T1000 (cell line): ENCODE results near the gene PPP2R5C.
"Not testable (repeated sequence)": the region's sequence is repeated elsewhere in the genome, so short reads cannot be mapped to it uniquely, and the experiment has no call there.

ENCODE experiments used
- DNase-seq: peaks from one replicate; lab custom pipeline; 2025; ENCODE audit warnings: mixed read lengths; lab: John Stamatoyannopoulos, UW

Gene PPP2R5C

DNA sequence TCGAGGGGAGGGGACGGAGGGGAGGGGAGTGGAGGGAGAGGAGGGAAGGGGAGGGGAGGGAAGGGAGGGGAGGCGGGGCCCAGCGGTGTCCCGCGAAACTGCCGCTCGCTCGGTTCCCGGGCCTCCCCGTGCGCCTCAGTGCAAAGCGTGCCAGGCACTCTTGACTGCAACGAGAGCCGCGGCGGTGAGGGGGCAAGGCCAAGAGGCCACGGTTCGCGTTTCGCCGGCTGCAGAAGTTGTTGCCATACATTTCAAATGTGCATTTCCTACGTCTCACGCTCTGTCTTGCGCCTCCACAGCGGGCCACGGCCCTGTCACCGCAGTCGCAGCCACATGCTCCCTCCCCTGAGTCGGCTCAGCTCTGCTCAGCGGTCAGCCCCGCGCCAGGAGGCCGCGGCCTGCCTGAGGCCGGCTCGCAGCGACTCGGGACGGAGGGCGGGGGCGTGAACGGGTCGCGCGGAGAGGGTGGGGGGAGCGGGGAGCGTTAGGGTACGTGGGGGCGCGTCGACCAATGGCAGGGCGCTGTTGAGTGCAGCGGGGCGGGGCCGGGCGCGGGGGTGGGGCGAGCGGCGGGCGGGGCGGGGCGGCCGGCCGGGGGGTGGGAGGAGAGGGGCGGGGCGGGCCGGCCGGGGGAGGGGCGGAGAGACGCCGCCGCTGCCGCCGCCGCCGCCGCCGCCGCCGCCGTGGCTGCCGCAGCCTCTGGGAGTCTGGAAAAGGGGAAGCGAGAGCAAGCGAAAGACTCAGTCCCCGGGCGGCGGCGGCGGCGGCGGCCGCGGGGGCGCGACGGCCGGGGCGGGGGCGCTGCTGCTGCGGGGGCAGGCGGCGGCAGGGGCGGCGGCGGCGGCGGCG, at the start of gene PPP2R5C:
TSS of gene PPP2R5C (plus strand) at position 678 of the 849 bp plus-strand sequence. CDS start 185 bp downstream, outside the sequence.
- peak; percentile 67 for DNase-seq

DNA sequence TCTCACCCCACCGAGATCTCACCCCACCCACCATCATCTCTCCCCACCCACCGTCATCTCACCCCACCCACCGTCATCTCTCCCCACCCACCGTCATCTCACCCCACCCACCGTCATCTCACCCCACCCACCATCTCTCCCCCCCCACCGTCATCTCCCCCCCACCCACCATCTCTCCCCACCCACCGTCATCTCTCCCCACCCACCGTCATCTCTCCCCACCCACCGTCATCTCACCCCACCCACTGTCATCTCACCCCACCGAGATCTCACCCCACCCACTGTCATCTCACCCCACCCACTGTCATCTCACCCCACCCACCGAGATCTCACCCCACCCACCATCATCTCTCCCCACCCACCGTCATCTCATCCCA, 49.7 kb upstream of the PPP2R5C start:
- DNase-seq = not testable (repeated sequence)

DNA sequence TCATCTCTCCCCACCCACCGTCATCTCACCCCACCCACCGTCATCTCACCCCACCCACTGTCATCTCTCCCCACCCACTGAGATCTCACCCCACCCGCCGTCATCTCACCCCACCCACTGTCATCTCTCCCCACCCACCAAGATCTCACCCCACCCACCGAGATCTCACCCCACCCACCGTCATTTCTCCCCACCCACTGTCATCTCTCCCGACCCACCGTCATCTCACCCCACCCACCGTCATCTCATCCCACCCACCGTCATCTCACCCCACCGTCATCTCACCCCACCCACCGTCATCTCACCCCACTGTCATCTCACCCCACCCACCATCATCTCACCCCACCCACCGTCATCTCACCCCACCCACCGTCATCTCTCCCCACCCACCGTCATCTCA, 49.2 kb upstream of the PPP2R5C start:
- not testable (repeated sequence) for DNase-seq

DNA sequence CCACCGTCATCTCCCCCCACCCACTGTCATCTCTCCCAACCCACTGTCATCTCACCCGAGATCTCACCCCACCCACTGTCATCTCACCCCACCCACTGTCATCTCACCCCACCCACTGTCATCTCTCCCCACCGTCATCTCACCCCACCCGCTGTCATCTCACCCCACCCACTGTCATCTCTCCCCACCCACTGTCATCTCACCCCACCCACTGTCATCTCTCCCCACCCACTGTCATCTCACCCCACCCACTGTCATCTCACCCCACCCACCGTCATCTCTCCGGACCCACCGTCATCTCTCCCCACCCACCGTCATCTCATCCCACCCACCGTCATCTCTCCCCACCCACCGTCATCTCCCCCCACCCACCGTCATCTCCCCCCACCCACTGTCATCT, 48.4 kb upstream of the PPP2R5C start:
- DNase-seq = not testable (repeated sequence)

DNA sequence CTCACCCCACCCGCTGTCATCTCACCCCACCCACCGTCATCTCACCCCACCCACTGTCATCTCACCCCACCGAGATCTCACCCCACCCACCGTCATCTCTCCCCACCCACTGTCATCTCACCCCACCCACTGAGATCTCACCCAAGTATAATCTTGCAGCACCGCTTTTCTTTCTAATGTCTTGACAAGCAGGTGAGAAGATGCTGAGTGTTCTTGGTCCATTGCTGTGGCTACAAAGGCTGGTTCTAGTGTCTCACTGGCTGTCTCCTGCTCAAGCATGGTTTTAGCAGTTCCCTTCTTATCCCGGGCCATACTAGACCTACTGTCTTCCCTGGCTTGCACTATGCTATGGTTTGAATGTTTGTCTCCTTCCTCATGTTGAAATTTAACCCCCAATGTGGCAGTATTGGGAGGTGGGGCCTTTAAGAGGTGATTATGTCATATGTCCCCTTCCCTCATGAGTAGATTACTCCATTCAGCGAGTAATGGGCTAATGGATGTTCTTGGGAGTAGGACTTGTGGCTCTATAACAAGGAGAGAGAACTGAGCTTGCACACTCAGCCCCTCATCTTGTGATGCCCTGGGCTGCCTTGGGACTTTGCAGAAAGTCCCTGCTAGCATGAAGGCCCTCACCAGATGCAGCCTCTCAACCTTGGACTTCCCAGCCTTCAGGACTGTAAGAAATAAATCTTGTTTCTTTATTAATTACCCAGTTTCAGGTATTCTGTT, 47.7 kb upstream of the PPP2R5C start:
- DNase-seq = no peak

DNA sequence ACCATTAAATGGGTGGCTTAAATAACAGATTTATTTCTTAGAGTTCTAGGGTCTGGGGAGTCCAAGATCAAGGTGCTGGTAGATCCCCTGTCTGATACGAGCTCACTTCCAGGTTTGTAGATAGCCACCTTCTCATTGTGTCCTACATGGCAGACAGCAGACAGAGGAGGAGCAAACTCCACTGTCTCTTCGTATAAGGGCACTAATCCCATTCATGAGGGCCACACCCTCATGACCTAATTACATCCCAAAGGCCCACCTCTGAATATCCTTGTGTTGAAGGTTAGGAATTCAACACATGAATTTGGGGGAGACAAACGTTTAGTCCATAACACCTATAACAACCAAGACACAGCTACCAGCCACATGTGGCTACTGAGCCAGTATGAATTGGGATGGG, 47.1 kb upstream of the PPP2R5C start:
- no peak for DNase-seq

DNA sequence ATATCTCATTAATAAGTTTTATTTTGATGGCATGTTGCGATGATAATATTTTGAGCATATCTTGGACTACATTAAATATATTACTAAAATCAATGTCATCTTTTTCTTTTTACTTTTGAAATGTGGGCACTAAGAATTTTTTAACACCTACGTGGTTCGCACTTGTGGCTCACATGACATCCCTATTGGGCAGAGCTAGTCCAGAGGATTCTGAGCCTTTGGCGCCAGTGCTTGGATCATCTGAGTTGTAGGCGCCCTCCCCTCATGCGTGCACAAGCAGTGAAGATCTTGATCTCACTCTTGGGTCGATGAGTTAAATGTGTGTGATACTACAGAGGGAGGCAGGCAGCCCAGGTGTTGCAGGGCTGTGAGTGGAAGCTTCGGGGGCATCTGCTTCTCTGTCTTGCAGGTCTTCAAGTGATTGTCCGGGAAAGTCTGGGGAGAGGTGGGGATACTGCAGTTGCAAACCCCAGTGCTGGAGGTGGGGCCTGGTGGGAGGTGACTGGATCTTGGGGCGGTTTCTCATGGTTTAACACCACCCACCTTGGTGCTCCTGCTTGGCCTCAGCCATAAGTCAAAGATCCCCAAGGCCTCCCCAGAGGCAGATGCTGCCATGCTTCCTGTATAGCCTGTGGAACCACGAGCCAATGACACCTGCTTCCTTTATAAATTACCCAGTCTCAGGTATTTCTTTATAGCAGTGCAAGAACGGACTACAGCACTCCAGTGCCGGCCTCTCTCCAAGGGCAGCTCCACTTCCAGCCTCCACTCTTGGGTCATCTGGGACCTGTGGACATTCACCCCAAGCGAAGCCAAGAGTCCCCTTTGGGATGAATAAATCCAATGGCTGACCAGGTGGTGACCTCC, 46.1 kb upstream of the PPP2R5C start:
- no peak for DNase-seq

DNA sequence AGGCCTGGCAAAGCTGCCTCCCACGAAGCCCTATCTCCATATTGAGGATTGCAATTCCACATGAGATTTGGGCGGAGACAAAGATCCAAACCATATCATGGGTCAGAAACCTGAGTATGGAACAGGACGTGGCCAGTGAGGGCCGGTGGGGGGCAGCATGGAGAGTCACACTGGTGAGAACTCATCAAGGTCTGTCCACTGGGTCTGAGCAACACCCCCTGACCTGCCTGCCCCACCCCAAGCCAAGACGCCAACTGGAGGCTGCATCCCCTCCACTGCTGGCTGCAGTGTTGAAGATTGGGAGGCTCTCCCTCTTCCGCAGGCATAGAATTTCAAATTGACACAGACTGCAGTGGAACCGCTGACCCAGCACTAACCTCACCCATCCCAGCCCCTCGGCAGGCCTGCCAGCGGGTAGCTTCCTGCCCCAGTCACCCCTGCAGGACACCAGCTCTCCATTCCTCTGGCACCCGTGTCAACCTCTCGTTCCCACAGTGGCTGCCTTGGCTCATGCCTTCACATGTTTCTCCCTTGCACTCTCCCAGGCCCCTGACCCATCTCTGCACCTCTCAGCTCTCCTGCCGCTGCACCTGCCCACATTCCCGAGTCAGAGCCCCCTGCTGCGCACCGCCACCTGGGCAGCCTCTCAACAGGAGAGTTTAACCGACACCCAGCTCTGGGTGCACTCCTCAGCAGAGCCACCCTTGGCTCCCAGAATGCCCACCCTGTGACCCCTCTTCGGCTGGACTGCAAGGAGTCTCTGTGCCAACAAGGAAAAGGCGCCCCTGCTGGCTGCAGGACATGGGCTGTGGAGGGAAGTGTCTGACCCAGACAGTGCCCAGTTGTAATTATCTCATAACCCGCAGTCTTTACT, 45.2 kb upstream of the PPP2R5C start:
- DNase-seq = no peak

DNA sequence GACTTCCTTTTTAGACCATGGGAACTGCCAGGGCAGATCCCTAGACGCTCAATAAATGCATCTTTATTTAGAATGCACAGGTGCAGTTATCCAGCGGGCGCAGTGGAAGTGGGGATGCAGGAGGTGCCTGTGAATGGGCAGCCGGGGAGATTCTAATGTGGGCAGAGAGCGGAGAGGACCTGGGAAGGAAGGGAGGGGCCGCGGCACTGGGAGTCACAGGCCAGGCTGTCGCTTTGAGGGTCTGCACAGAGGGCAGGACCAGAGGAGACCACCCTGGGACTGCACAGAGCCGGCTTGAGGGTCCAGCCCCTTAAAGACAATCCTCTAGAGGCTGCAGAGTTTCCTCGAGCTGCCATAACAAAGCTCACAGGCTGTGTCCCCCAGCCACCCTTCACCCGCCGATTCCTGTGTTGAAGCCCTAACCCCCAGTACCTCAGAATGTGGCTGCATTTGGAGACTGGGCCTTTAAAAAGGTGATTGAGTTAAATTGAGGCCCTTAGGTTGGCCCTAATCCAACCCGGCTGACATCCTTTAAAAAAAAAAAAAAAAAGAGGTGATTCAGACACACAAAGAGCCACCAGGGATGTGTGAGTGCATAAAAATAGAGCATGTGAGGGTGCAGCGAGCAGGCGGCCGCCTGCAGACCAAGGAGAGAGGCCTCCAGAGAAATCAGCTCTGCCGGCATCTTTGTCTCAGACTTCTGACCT, 44.4 kb upstream of the PPP2R5C start:
- no peak for DNase-seq

DNA sequence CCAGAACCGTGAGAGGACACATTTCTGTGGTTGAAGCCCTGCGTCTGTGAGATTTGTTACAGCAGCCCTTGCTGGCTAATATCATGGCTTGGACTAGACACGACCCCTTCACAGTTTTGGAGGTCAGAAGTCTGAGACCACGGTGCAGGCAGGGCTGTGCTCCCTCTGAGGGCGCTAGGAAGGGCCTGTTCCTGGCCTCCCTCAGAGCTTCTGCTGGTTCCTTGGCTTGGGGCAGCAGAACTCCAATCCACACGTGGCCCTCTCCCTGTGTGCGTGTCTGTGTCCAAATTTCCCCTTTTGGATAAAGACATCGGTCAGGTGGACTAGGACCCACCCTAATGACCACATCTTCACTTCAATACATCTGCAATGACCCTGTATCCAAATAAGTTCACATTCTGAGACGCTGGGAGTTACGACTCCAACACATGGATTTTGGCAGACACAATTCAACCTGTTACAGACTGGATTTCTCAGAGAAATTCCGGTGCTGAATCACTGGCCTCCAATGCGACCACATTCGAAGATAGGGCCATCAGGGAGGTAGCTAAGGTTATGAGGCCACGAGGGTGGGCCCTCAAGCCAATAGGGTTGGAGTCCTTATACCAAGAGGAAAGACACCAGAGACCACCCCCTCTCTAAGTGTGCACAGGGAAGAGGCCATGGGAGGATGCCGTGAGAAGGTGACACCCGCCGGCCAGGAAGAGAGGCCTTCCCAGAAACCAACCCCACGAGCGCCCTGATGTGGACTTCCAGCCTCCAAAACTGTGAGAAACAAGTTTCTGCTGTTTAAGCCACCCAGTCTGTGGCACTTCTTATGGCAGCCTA, 43.6 kb upstream of the PPP2R5C start:
- no peak for DNase-seq

DNA sequence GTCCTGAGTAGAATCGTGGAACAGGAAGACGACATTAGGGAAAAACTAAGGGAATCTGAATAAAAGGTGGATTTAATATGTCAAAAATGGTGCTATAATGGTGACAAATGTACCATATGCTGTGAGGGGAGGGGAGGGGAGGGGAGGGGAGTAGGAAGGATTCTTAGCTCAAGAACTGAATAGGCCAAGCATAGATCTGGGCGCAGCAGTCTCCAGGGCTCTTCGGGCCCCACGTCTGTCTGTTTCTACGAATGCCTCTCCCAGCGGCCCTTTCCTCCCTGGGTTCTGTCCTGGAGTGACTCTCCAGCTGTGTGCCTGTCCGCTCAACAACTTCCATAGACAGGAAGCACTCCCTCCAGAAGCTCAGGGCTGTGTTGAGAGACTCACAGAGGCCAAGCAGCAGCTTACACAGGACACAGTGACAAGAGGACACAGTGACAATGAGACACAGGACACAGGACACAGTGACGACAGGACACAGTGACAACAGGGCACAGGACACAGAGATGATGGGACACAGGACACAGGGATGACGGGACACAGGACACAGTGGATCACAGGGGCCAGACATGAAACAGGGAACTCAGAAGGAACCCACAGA, 42.4 kb upstream of the PPP2R5C start:
- no peak for DNase-seq

DNA sequence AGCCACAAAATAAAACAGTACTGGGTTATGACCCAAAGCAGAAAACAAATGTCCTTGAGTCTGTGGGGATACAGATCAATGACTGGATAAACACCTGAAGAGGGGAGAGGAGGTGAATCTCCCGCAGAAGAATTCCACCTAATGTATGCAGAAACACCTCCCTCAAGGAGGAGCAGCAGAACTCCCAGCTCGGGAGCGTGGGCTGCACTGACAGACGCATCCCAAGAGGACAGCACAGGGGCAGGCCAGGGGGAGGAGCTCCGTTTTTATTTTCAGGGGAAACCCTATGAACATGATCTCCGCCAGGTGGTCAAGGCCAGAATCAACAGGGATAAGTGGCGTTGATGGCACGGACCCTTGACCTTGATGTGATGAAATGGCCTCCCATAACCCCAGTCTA, 41.8 kb upstream of the PPP2R5C start:
- DNase-seq = no peak

DNA sequence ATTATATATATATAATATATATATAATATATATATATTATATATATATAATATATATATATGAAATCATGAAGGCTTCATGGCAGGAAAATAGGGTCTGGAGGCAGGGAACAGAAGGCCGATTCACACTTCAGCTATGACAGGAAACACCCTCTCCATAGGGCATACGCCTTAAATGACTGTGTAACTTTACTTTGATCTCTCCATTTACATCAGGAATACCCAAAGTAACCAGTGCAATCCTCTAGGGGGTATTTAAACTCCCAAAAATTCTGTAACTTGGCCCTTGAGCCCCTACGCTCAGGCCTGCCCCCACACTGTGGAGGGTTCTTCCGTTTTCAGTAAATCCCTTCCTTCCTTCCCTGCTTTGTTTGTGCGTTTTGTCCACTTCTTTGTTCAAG, 40.4 kb upstream of the PPP2R5C start:
- no peak for DNase-seq

DNA sequence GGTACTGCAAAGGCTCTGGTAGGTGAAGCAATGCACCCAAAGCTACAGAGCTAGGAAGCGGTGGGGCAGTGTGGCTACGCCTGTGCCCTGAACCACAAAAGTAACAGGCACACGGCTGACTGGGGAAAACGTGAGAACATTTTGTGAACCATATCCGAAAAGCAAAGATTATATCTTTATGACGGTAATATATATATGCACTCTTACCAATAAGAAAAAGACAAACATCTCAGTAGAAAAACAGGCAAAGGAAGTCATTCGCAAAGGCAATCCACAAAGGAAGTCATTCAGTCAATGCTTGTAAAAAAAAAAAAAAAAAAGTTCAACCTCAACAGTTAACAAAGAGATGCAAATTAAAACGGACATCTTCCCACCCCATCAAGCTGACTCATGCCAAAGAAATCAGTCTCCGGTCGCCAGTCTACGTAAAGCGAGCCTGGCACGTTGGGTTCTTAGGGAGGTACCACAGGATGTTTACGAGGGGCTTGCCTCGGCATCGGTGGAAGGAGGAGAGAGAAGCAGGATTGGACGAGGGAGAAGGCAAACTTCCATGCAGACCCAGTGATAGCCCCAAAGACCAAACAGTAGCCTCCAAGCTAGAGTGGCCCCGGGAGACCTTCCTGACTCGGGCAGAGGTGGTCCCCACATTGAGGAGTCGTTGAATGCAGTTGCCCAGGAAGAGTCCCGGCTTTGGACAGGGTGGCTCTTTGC, 39.4 kb upstream of the PPP2R5C start:
- DNase-seq = peak; percentile 37

DNA sequence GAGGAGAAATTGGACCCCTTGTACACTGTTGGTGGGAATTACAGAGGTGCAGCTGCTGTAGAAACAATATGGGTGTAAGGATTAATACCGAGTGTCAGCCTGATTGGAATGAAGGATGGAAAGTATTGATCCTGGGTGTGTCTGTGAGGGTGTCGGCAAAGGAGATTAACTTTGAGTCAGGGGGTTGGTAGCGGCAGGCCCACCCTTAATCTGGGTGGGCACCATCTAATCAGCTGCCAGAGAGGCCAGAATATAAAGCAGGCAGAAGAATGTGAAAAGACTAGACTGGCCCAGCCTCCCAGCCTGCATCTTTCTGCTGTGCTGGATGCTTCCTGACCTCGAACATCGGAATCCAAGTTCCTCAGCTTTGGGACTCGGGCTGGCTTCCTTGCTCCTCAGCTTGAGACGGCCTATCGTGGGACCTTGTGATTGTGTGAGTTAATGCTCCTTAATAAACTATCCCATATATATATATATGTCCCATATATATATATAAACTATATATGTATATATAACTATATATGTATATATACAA, 38.4 kb upstream of the PPP2R5C start:
- no peak for DNase-seq

DNA sequence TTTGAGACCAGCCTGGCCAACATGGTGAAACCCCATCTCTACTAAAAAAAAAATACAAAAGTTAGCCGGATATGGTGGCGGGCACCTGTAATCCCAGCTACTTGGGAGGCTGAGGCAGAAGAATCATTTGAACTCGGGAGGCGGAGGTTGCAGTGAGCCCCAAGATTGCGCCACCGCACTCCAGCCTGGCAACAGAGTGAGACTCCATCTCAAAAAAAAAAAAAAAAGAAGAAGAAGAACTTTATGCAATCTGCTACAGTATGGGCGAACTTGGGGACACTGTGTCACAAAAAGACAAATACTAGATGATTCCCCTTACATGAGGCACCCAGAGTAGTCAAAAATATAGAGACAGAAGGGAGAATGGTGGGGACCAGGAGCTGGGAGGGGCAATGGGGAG, 35.9 kb upstream of the PPP2R5C start:
- DNase-seq = not testable (repeated sequence)

DNA sequence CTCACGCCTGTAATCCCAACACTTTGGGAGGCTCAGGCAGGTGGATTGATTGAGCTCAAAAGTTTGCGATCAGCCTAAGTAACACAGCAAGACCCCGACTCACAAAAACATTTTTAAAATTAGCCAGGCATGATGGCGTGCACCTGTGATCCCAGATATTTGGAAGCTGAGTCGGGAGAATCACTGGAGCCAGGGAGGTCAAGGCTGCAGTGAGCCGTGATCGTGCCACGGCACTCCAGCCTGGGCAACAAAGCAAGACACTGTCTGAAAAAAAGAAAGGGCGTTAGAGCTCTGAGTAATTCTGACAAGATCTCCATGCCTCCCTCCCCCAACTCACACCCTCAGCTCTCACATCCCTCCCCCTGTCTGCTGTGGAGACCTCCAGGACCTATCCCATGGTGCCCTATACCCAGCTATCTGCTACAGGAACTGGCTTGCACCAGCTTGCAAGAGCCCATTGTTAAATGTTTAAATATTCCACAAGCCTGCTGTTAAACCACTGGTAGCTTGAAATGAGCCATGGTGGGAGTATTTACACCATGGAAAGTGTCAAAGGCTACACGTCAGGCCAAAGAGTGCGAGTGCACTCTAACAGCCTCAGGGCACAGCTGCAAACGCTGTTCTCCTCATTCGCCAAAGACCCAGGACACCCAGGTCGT, 35.1 kb upstream of the PPP2R5C start:
- DNase-seq = no peak

DNA sequence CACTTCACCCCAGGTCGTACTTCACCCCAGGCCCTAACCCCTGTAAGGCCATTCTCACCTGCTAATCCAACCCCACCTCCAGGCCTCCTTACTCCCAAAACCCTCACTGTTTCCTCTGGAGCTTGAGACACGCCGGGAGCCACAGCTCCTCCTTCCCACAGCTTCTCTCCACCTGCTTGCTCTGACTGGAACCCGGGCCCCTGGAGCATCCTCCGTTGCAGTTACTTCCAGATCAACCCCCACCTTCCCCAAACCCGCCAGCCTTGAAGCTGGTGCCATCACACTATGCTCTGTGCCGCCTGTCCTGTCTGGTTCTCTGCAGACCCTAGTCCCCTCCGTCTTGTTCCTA, 34.6 kb upstream of the PPP2R5C start:
- DNase-seq = no peak
